ENCODE measurements around the gene ATXN1. TPM values are rescaled to one million over a fixed set of nuclear protein-coding genes. Genes with fewer than 3 reads are reported as not detected.
A peak's percentile ranks its signal among the peaks of the same experiment; 100 is the strongest.

ATXN1 gene
- total and polyA plus RNA-seq, 7 donors = 1.3 to 50.9 (median 21.6) TPM

- no peaks in the 10 kb centered on the region for H3K9me3 ChIP-seq
- peaks cover 64% of the 10 kb centered on the region for H3K4me1 ChIP-seq
- peak in 2 of 4 donors; percentile 42 to 53 for ATAC-seq
- H3K27ac ChIP-seq = no peak overlapping the region
- H3K4me3 ChIP-seq = no peak overlapping the region
- no peak for TF ChIP-seq CTCF (IDR thresholded peaks at IDR 0.05)
- no peaks in the 10 kb centered on the region for H3K36me3 ChIP-seq (ENCODE audit: insufficient read depth in 1 of 2, low read depth in 1 of 2)
- DNase-seq = no peak
- 86 to 91% (median 88%) methylated on average over 5 of the region's 5 CpGs for WGBS, 3 donors
- intact Hi-C loops (cut with DNase I) = loop anchor here in 1 of 2 donors (5.0 kb wide), 1 partner anchor 39 kb away; no protein-coding TSS in a partner anchor
- no peaks in the 10 kb centered on the region for H3K27me3 ChIP-seq (ENCODE audit: insufficient read depth in 3 of 3, low read length in 2 of 3)
Observed at GRCh38 chr6:16727996-16728395, 33.3 kb downstream of the ATXN1 start.

- Histone ChIP-seq H3K4me1 (peaks cover 50% of the 10 kb centered on the region), H3K9me3 (no peaks in the 10 kb centered on the region), H3K27ac (peak overlapping the region; percentile 61), H3K4me3 (no peak overlapping the region), H3K27me3 (ENCODE audit: insufficient read depth in 3 of 3, low read length in 2 of 3) (no peaks in the 10 kb centered on the region), H3K36me3 (ENCODE audit: insufficient read depth in 1 of 2, low read depth in 1 of 2) (no peaks in the 10 kb centered on the region)
- ATAC-seq (peak in 2 of 4 donors; percentile 52 to 56), DNase-seq (no peak)
- no peak for TF ChIP-seq CTCF (IDR thresholded peaks at IDR 0.05)
- intact Hi-C loops (cut with DNase I) = loop anchor here in 1 of 2 donors (5.0 kb wide), 1 partner anchor 42 kb away; no protein-coding TSS in a partner anchor
- WGBS, 3 donors = 69 to 73% (median 70%) methylated on average over 7 of the region's 7 CpGs
Observed at GRCh38 chr6:16725145-16725864, 36.0 kb downstream of the ATXN1 start.

GRCh38 chr6:16723826-16724225 lies 37.4 kb downstream of the ATXN1 start:
- no peaks in the 10 kb centered on the region for H3K36me3 ChIP-seq (ENCODE audit: insufficient read depth in 1 of 2, low read depth in 1 of 2)
- H3K4me3 ChIP-seq = no peak overlapping the region
- H3K4me1 ChIP-seq = peaks cover 54% of the 10 kb centered on the region
- peak overlapping the region; percentile 61 for H3K27ac ChIP-seq
- intact Hi-C loops (cut with DNase I) = no loop called here
- H3K27me3 ChIP-seq (ENCODE audit: insufficient read depth in 3 of 3, low read length in 2 of 3) = no peaks in the 10 kb centered on the region
- peak; percentile 51 to 83 (median 74) for ATAC-seq
- no peaks in the 10 kb centered on the region for H3K9me3 ChIP-seq
- WGBS, 3 donors = 19 to 24% (median 24%) methylated on average over 3 of the region's 3 CpGs
- no peak for TF ChIP-seq CTCF (IDR thresholded peaks at IDR 0.05)
- no peak for DNase-seq

GRCh38 chr6:16723402-16723801 lies 37.9 kb downstream of the ATXN1 start:
- Histone ChIP-seq H3K27ac (peak overlapping the region; percentile 61), H3K4me3 (no peak overlapping the region), H3K27me3 (ENCODE audit: insufficient read depth in 3 of 3, low read length in 2 of 3) (no peaks in the 10 kb centered on the region), H3K4me1 (peaks cover 59% of the 10 kb centered on the region), H3K36me3 (ENCODE audit: insufficient read depth in 1 of 2, low read depth in 1 of 2) (no peaks in the 10 kb centered on the region), H3K9me3 (no peaks in the 10 kb centered on the region)
- no peak for TF ChIP-seq CTCF (IDR thresholded peaks at IDR 0.05)
- intact Hi-C loops (cut with DNase I) = no loop called here
- no peak for DNase-seq
- ATAC-seq = no peak
- 83 to 89% (median 87%) methylated on average over 2 of the region's 2 CpGs for WGBS, 3 donors

Data from psoas muscle (tissue), 8 donors.